ENCODE results near the gene ST6GALNAC3.
A peak's percentile ranks its signal among the peaks of the same experiment; 100 is the strongest.

Gene ST6GALNAC3

GRCh38 chr1:76074321-76075187, at the start of gene ST6GALNAC3 (continued):
- no peak for TF ChIP-seq ZNF513 (tag by site-specific recombination; IDR thresholded peaks at IDR 0.05)
- no peak for TF ChIP-seq ZNF433 (tag by site-specific recombination; IDR thresholded peaks at IDR 0.05; ENCODE audit: low read depth)
- no peak for TF ChIP-seq ZNF560 (tag by site-specific recombination; IDR thresholded peaks at IDR 0.05; ENCODE audit: borderline replicate concordance)
- no peak for TF ChIP-seq SCRT2 (tag by site-specific recombination; IDR thresholded peaks at IDR 0.05)
- no peak for TF ChIP-seq GLI2 (tag by site-specific recombination; IDR thresholded peaks at IDR 0.05; ENCODE audit: borderline replicate concordance, low read depth)
- peak; percentile 62 for TF ChIP-seq SP3 (tag by site-specific recombination; IDR thresholded peaks at IDR 0.05)
- no peak for TF ChIP-seq SETDB1 (IDR thresholded peaks at IDR 0.05; ENCODE audit: insufficient read length, low read length)
- no peak for TF ChIP-seq ZNF311 (tag by site-specific recombination; IDR thresholded peaks at IDR 0.05; ENCODE audit: borderline replicate concordance)
- TF ChIP-seq ZNF843 (tag by site-specific recombination; IDR thresholded peaks at IDR 0.05), result no peak
- no peak for TF ChIP-seq ZNF518A (tag by site-specific recombination; conservative IDR thresholded peaks at IDR 0.05; ENCODE audit: low read depth)
- no peak for TF ChIP-seq ZNF140 (tag by site-specific recombination; IDR thresholded peaks at IDR 0.05)
- TF ChIP-seq ZBTB1 (tag by site-specific recombination; IDR thresholded peaks at IDR 0.05), result no peak
- no peak for TF ChIP-seq ZNF266 (tag by site-specific recombination; IDR thresholded peaks at IDR 0.05; ENCODE audit: low read depth)
- peak; percentile 60 for TF ChIP-seq PATZ1 (tag by site-specific recombination; IDR thresholded peaks at IDR 0.05)
- peak; percentile 18; the same call in 1 of the 2 replicates for TF ChIP-seq ZBTB20 (tag by site-specific recombination; IDR thresholded peaks at IDR 0.05)
- TF ChIP-seq ZNF600 (tag by site-specific recombination; IDR thresholded peaks at IDR 0.05), result peak; percentile 54
- no peak for TF ChIP-seq PRDM1 (tag by site-specific recombination; IDR thresholded peaks at IDR 0.05)
- TF ChIP-seq ZNF148 (tag by site-specific recombination; IDR thresholded peaks at IDR 0.05; ENCODE audit: borderline replicate concordance), result no peak
- TF ChIP-seq ZSCAN30 (tag by site-specific recombination; IDR thresholded peaks at IDR 0.05), result 0 out of 2 replicates have a peak, but pooled peaks have one; percentile 49
- TF ChIP-seq HOXD13 (CRISPR knock-in tag; IDR thresholded peaks at IDR 0.05; ENCODE audit: borderline replicate concordance), result no peak
- TF ChIP-seq GLIS2 (tag by site-specific recombination; IDR thresholded peaks at IDR 0.05), result peak; percentile 78; the same call in 1 of the 2 replicates
- TF ChIP-seq ZNF211 (tag by site-specific recombination; IDR thresholded peaks at IDR 0.05; ENCODE audit: low read depth), result no peak
- TF ChIP-seq SALL2 (tag by site-specific recombination; IDR thresholded peaks at IDR 0.05; ENCODE audit: borderline replicate concordance), result no peak
- no peak for TF ChIP-seq ZNF302 (tag by site-specific recombination; IDR thresholded peaks at IDR 0.05; ENCODE audit: low read depth)
- no peak for TF ChIP-seq ZNF629 (tag by site-specific recombination; IDR thresholded peaks at IDR 0.05)
- TF ChIP-seq ZNF423 (tag by site-specific recombination; IDR thresholded peaks at IDR 0.05), result no peak
- no peak for TF ChIP-seq ZNF350 (tag by site-specific recombination; IDR thresholded peaks at IDR 0.05)
- TF ChIP-seq RBAK (tag by site-specific recombination; IDR thresholded peaks at IDR 0.05), result no peak
- no peak for TF ChIP-seq ZNF514 (tag by site-specific recombination; IDR thresholded peaks at IDR 0.05)
- TF ChIP-seq MZF1 (tag by site-specific recombination; IDR thresholded peaks at IDR 0.05; ENCODE audit: borderline replicate concordance), result no peak

Measured in HEK293 (cell line).